Uterus (tissue), 2 donors: ENCODE results near the gene GPM6B.

Experiments used
- POLR2A ChIP-seq, 2 donors: fragments of 450-650 bp; IDR thresholded peaks; one replicate each; pipeline ENCODE4 v1.6.1; 2016; ENCODE audit warnings: antibody characterized with exemption in 2 of 2, mild to moderate bottlenecking in 1 of 2, moderate library complexity in 1 of 2
- TF ChIP-seq, protein P1 (sequence below), 4 experiments: fragments of 200-600 bp in 2 of 4; fragments of 450-650 bp in 2 of 4; sonication (generic) in 2 of 4; IDR thresholded peaks; one replicate each; pipeline ENCODE4 v1.5.1; 2016 to 2019; ENCODE audit warnings: antibody characterized with exemption in 4 of 4, mild to moderate bottlenecking in 2 of 4, moderate library complexity in 1 of 4

DNA sequence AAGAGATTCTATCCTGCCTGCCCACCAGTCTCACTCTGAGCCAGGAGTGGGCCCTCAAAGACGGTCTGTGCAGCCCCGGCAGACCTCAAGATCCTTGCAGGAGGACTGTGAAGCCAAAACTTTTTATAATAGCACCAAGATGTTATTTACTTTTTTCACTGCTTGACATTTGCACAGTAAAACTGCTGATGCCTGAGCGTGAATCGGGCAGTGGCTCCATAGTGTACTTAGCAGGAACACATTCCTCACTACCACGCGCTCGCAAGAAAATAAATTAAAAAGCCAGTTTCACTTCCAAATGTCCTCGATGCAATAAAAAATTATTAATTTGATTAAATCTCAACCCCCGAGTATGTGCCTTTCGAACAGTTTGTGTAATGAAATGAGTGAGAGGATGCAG, 22.5 kb downstream of the GPM6B start:
- TF ChIP-seq, protein P1, sequence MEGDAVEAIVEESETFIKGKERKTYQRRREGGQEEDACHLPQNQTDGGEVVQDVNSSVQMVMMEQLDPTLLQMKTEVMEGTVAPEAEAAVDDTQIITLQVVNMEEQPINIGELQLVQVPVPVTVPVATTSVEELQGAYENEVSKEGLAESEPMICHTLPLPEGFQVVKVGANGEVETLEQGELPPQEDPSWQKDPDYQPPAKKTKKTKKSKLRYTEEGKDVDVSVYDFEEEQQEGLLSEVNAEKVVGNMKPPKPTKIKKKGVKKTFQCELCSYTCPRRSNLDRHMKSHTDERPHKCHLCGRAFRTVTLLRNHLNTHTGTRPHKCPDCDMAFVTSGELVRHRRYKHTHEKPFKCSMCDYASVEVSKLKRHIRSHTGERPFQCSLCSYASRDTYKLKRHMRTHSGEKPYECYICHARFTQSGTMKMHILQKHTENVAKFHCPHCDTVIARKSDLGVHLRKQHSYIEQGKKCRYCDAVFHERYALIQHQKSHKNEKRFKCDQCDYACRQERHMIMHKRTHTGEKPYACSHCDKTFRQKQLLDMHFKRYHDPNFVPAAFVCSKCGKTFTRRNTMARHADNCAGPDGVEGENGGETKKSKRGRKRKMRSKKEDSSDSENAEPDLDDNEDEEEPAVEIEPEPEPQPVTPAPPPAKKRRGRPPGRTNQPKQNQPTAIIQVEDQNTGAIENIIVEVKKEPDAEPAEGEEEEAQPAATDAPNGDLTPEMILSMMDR (IDR thresholded peaks at IDR 0.05), result no peak
- no peak for TF ChIP-seq POLR2A (IDR thresholded peaks at IDR 0.05)
